HG03108 (cell line): ENCODE results near the gene CDH23.
"Not testable (repeated sequence)": the region's sequence is repeated elsewhere in the genome, so short reads cannot be mapped to it uniquely, and the experiment has no call there.

Experiments
- ATAC-seq: cut with Tn5 transposase; IDR thresholded peaks from one replicate; pipeline ENCODE4 v1.9.1; 2021; ENCODE audit warnings: moderate library complexity; ENCODE audit not compliant: unreplicated experiment

CDH23 gene

DNA sequence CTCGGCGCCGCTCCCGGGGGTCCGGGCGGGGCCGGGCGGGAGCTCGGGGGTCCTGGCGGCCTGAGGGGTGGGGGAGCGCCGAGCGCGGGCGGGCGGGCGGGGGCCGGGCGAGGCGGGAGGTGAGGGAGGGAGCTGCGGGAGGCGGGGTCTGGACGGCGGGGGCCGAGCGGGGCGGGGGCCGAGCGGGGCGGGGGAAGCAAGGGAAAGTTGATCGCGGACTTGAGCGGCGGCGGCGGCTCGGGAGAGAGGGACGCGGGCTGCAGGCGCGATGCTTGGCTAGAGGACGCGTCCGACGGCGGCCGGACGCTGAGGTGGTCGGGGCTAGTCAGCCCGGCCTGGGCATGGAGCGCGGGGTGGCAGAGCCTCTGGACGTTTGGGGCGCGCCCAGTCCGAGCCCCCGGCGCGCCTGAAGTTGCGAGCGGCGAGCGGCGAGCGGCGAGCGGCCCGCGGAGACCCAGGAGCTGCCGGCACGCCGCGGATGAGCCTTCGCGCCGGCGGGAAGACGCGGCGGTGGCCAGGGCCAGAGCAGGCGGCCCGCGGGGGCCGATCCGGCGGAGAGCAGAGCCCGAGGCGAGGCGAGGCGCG, at the start of gene CDH23:
Gene CDH23, plus strand, starts transcription at position 210 of the 585 bp plus-strand sequence. CDS start 42,912 bp downstream, outside the sequence.
- no peak for ATAC-seq

DNA sequence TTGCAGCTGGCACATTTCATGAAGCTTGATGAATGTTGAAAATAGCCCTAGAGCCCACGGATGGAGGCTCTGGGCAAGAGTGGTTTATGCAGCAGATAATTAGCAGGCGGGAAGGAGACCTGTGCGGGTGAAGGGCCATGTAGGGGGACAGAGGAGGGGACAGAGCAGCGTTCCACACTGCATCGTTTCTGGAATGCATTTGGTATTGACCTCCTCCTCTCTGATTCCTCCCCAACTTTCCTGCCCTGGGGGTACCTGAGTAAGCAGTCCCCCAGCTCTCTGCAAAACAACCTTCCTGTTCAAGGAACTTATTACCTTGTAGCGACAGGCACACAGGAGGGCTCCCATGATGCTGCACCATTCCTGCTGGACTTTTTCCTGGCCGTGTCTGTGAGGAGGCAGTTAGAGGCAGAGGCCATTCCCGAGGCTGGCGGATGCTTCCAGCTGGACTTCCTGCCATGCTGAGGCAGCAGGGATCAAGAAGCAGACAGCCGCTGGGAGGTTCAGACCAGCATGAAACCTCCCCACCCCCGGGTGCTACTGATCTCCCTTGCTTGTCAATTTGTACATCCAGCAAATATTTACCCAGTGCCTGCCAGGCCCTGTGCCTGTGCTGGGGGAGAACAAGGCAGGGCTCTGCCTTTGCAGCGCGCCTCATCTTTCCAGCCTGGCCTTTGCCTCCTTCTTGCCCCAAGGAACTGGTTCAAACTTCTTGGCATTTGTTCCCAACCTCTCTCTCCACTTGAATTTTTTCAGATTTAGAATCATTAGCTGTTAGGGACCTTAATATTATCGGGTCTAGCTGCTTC, 48.9 kb upstream of the CDH23 start:
- no peak for ATAC-seq

DNA sequence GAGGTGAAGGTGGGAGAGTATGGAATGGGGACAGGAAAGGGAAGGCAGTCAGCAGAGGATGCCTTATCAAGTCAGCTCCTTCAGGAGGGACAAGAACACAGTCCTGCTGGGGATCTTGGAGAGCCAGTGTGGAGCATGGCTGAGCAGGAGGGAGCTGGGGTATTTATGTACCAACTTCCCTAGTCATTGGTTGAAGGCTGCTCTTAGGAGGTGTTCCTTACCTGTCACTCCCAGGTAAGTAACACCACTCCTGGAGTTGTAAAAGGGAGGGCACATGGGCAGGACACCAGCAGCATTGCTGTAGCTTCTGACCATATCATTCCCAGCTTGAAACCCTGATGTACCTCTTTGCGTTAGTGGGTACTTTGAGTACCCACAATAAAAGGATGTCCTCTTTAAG, 47.9 kb upstream of the CDH23 start:
- no peak for ATAC-seq

DNA sequence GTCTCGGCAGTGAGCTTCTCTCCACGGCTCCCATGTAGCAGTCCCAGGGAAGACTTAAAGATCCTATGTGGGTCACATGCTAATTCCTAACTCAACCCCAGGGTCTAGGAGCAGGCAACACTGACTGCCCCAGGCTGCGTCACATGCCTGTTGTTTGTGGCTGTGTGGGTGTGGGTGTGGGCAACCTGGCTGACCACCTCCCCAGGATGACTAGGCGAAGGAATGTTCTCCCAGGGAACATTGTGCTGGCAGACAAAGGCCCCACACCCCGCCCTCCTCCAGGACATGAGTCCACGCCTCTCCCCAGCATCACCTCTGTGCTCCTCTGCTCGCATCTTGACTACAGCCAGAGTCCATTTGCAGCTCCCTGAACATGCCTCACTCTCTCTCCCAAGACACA, 47.3 kb upstream of the CDH23 start:
- no peak for ATAC-seq

DNA sequence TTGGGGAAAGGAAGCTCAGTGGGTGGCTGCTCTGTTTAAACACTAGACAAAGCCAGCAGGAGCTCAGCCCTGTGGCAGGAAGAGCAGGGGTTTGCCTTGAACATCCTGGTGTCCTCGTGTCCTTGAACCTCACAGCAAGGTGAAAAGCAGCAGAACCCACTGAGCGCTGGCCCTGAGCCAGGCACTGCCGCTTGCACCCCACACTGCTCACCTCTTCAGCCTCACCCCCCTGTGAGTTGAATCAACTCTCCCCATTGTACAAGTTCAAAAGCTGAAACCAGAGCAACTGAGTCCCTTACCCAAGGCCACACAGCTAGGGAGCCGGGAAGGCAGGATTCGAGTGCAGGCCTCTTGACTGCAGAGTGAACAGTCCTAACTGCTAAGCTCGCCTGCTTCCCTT, 45.6 kb upstream of the CDH23 start:
- no peak for ATAC-seq

DNA sequence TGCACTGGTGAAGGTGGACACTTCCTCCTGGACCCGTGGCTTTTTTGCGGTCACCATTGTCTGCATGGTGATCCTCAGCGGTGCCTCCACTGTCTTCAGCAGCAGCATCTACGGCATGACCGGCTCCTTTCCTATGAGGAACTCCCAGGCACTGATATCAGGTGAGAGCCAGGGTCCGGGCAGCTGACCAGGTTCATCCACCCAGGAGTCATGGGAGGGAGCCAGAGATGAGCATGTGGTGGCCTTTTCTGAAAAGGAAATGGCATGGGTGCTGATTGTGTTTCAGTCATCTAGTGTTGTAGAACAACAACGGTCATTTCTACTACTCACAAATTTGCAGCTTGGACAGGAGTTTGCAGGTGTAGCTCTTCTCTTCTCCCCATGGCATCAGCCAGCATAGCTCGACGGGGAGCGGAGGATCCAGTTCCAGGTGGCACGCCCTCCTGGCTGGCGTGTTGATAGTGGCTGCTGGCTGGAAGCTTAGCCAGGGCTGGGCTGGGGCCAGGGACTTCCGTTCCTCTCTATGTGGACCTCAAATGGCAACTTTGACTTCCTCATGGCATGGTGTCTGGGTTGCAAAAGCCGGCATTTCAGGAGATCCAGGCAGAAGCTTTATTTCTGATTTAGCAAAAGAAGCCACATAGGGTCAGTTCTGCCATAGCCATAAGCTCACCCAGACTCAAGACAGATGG, 44.9 kb upstream of the CDH23 start:
- no peak for ATAC-seq

DNA sequence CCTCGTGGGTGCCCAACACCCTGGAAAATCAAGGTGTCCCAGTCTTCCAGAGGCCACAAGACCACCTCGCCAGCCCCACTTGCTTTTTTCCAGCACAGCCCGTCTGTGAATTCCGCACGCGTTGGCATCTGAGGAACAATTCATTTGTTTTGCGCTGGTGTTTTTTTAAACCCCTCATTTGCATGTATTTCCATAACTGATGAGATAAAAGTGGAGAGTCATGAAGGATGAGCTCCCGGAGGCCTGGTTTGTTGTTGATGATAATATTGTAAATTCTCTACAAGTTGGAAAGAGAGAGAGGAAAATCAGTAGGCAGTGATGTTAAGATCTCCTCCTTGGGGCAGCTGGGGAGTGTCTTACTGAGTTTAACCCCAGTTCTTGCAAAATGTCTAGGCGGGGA, 43.1 kb upstream of the CDH23 start:
- ATAC-seq = no peak

DNA sequence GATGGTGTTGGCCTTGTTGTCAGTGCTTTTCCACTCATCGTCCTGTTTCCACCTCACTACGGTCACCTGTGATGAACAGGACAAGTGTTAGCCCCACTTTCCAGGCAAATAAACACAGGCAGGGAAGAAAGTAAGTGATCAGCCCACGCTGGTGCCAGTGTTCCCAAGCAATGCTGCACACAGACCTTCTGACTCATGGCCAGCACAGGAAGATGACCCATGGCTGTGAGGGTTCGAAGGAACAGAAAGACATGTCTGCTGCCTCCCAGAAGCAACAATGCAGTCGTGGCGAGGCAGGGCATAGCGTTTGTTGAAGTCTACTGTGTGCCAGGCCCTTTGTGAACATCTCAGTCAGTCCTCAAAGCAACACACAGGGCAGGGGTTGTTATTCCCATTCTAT, 41.9 kb upstream of the CDH23 start:
- ATAC-seq = no peak

DNA sequence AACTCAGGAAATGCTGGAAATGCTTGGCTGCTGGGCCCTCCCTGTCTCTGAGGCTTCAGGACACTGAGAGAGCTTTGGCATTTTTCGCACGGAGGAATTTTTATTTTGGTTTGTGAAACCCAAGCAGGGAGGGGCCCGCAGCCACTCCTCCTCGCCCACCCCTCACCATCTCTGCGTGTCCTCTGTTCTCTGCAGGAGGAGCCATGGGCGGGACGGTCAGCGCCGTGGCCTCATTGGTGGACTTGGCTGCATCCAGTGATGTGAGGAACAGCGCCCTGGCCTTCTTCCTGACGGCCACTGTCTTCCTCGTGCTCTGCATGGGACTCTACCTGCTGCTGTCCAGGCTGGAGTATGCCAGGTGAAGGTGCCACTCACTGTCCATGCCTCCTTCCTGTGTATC, 40.8 kb upstream of the CDH23 start:
- no peak for ATAC-seq

DNA sequence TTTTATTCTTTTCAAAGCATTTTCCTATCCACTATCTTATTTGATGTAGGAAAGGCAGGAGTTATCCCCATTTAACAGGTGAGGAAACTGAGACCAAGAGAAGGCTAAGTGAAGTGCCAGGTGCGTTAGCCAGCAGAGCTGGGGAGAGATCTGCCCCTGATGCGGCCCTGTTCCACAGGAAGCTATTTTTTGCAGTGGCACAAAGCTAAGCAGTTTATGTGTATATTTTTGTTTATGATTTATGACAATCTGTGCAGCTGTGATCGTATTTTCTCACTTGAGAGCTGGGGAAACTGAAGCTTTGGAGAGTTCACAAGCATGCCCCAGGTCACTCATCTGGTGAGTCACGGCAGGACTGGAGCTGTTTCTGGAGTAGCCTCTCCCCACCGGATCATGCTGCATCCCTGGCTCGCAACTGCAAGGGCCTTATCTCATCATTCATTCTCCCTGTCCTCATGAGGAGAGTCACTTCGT, 38.9 kb upstream of the CDH23 start:
- ATAC-seq = no peak

DNA sequence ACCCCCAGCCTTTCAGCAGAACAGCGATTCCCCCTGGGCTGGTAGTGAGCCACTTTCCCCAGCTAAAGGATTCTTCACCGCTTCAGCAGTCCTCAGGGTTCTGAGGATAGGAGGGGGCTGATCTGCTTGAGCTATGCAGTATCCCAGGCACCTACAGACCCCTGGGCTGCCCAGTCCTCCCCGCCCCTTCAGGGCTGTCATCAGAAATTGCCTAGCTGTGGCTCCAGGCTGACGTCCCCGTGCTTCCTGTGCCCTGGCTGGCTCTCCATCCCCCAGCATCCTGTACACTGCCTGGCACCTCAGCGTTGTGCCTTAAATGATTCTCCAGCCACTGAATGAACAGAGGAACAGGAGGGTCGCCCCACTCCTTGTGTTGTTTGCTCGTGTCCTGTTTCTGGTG, 38.4 kb upstream of the CDH23 start:
- ATAC-seq = no peak

DNA sequence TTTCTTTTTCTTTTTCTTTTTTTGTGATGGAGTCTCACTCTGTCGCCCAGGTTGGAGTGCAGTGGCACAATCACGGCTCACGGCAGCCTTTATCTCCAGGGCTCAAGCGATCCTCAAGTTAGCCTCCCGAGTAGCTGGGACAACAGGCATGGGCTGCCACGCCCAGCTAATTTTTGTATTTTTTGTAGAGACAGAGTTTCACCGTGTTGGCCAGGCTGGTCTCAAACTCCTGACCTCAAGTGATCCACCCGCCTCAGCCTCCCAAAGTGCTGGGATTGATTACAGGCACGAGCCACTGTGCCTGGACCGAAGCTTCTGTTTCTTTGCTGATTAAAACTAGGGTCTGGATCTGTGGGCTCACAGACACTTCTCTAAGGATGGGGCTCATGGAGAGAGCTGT, 37.8 kb upstream of the CDH23 start:
- ATAC-seq = not testable (repeated sequence)

DNA sequence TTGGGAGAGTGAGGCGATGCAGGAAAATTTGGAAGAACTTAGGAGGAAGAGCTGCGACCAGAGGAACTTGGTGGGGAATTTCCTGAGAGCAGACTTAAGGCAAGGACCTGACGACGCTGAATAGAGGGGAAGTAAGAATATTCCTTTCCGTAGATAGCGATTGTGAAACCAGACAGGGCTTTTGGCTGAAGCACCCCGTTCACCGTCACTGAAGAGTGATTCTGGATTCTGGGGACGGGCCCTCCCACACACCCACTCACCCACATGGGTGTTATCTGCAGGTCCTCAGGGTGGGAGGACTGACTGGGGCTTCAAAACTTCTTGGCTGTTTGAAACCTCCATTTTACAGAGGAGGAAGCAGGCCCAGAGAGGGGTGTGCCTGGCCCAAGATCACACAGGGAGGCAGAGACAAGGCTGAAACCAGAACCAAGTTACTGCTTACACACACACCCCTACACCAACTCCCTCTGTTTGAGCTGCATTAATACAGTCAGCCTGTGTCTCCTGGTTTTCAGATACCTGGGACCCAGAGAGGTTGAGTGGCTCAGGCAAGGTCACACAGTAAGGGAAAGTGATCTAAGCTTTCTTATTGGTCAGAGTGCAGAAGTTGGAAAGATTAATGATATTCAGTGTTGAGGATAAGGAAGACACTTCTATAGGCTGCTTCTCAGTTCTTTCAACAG, 37.2 kb upstream of the CDH23 start:
- no peak for ATAC-seq

DNA sequence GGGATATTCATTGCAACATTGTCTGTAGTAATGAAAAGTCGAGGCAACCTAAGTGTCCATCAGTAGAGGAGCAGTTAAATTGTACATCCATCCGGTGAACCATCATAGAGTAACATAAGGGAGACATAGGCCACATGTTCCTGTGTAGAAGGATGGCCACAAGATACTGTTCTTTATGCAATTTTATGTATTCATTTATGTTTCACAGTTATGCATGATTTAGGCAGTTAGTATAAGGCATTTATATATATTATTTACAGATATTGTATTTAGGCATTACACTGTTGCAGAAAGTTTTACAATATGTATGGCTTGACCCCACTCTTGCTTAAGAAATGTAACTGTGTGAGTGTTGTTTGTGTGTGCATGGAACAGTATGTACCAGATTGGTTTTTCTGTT, 36.0 kb upstream of the CDH23 start:
- ATAC-seq = no peak

DNA sequence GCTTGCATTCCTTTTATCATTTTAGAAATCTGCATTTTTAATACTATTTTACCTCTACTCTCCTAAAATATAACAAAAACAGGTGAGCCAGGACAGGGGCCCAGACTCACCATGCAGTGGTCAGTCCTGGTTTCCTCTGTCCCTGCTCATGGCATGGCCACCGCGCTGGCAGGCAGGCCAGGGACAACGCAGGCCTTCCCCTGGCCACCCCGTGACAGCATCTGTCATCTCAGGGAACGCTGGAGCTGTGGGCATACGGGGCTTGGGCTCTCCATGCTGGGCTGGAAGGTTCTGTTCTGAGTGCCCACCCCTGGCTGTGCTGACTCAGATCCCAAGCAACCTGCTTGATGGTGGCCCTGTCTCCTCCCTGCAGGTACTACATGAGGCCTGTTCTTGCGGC, 35.1 kb upstream of the CDH23 start:
- ATAC-seq = no peak

DNA sequence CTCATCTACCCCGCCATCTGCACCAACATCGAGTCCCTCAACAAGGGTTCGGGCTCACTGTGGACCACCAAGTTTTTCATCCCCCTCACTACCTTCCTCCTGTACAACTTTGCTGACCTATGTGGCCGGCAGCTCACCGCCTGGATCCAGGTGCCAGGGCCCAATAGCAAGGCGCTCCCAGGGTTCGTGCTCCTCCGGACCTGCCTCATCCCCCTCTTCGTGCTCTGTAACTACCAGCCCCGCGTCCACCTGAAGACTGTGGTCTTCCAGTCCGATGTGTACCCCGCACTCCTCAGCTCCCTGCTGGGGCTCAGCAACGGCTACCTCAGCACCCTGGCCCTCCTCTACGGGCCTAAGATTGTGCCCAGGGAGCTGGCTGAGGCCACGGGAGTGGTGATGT, 34.6 kb upstream of the CDH23 start:
- no peak for ATAC-seq

DNA sequence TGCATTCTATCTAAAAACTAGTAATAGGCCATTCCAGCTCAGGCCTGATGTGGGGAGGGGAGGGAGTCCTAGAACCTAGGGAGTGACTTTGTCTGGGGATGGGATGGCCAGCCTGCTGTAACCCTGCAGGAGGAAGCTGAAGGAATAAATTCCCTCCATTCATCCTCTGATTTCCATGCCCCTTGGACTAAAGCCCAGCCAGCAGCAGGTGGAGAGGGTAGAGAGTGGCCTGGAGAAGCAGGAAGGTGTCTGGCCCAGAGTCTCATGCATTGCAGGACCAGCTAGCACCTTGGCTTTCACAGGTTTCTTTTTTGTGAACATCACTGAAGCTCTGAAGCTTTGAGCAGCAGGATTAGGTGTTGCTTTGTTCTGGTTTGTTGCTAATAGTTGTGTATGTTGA, 32.8 kb upstream of the CDH23 start:
- ATAC-seq = no peak

DNA sequence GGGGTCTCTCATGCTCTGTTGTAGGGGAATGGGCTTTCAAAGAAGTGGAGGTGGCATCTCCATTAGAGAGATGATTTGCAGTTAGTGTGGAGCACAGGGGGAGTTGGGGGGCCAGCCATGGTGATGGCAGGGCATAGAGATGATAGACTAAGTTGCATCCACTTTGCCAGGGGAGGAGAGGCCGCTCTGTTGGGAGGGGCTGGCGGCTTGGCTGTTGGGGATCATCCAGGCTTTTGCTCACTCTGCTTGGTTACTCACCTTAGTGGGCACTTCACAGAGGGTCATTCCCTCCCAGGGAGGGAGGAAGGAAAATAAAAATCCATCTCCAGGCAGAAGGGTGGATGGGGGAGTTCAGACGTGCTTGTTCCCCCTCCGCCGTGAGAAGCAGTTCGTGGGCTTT, 31.4 kb upstream of the CDH23 start:
- ATAC-seq = no peak

DNA sequence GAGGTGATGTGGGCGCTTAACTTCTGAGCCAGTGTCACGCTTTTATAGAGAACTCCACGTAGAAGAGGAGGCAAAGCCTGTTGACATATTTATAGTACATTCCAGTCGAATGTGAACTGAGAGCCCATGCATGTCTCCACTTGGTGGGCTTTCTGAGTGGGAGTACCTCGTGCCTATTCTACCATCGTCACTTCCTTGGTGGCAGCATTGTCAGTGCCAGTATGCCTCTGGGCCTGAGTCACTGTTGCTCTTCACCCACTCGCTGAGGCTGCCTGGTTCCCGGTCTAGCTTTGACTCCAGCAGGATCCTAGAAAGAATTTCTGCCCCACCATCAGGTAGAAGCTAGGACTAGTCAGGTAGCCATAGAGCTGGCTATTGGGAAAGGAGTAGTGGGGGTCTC, 30.0 kb upstream of the CDH23 start:
- ATAC-seq = no peak

DNA sequence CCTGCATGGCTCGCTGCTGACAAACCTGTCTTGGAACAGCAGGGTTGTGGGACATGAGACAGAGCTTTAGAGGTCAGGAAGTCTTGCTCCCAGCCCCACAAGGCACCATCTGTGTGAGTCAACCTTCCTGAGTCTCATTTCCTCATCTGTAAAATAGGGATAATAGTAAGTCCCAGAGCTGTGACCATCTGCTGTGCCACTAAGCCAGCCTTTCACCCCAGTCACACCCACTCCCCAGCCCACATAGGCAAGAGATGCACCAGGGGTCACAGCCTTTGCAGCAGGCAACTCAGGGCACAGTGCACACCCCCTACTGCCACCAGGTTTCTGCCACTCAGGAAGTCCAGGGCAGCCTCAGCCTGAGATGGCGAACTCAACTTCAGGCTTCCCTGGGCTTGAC, 29.4 kb upstream of the CDH23 start:
- ATAC-seq = no peak

DNA sequence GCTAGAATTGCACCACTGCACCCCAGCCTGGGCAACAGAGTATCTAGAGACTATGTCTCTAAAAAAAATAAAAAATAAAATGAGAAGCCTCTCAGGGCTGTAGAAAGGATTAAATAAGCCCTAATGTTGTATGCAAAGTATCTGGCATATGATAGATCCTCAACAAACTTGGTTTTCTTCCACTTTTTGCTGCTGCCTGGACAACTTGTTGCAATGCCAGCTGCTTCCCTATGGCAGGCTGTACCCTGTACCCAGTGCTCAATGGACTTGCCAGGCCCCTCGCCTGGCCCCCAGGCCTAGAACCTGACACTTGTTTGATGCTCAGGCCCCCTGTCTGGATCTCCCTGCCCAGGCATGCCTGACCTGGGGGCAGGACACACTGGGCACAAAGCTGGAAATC, 28.5 kb upstream of the CDH23 start:
- no peak for ATAC-seq

DNA sequence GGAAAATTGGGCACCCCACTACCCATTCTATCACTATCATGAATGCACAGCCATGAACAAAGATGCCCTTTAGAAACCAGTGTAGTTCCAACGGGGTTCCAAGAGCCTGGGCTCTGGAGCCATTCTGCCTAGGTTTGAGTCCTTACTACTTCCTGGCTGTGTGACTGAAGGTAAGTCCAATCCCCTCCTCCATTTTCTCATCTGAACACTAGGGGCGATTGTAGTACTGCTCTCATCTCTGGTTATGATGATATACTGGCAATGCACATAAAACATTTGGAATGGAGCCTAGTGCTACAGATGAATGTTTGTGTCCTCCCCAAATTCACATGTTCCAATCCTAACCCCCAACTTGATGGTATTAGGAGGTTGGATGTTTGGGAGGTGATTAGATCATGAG, 28.1 kb upstream of the CDH23 start:
- ATAC-seq = no peak
